ENCODE measurements around the gene GLIS2. TPM values are rescaled to one million over a fixed set of nuclear protein-coding genes. Genes with fewer than 3 reads are reported as not detected.
"Not testable (repeated sequence)": the region's sequence is repeated elsewhere in the genome, so short reads cannot be mapped to it uniquely, and the experiment has no call there.

Gene GLIS2
- total RNA-seq, 1 experiment from 2014 or later = 0.71 TPM

DNA sequence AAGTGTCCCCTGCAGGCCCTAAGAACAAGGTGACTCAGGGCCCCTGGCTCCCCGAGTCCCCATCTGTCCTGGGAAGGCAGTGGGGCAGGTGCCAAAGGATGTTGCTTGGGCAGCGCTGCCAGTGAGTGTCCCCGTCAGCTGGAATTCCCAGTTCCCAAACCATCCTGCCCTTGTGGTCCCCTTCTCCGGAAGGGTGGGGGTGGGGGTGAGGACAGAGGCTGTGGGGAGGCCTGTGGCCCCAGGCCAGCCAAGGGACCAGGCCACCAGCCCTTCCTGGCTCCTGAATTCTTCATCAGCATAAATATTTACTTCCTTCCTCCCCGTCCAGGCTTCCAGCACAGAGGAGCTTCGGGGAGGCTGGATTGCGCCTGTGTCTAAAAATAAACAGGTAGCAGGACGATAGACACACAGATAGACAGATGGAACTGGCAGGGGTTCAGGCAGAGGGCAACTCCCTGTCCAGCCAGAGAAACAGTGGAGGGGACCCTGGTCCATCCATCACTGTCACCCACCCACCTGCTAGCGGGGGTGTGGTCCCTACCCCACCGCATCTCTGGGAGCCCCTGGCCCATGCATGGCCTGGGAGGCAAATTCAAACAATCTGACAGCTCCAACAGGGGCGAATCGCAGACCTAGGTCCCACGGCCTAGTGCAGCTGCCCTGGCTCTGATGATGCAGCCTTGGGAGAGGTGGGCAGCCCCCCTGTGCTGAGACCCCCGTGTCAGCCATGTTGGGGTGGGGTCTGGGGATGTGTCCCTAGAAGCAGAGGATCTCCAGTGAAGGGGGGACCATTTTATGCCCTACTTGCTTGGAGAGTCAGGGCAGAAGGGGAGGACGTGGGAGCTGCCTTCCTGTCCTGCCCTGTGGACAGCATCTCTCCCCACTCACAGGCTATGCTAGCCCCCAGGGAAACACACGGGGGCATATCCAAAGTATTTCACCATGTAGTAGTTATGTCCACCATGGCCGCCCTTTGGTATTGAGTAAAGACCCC lies 13.2 kb downstream of the GLIS2 start:
- H3K4me3 ChIP-seq = no peak overlapping the region
- H3K36me3 ChIP-seq = no peaks in the 10 kb centered on the region
- H3K27me3 ChIP-seq (replicated peaks) = no peaks in the 10 kb centered on the region
- H3K4me1 ChIP-seq (replicated peaks) = peaks cover 26% of the 10 kb centered on the region
- peak in 1 of 2 experiments; percentile 60 for DNase-seq (ENCODE audit: low read depth in 1 of 2, low spot score in 2 of 2)
- H3K9me3 ChIP-seq (replicated peaks) = no peaks in the 10 kb centered on the region
- H3K27ac ChIP-seq = no peak overlapping the region

DNA sequence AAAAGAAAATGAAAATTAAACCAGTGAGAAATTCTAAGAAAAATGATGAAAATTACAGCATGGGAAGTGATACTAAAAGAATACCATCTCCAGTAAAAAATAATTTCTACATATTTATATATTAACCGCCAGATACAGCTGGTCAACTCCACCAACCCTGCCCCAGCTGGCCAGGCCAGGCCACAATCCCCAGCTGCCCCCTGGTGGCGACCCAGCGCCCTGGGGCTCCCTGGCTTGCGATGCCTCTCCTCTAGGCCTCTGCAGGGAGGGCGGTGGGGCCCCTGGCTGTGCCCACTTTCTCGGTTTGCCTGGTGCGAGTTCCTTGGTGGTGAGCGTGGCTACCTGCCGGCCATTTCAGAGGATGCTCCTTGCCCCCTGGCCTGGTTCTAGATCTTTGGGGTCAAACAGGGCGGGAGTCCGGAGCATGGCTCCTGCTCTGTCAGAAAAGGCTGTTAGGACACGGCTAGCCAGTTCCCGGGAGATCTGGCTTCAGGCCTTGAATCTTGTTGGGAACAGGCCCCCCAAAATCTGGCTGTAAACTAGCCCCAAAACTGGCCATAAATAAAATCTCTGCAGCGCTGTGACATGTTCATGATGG lies 14.5 kb downstream of the GLIS2 start:
- Histone ChIP-seq H3K4me3 (no peak overlapping the region), H3K36me3 (peaks cover 6% of the 10 kb centered on the region; the same call in 1 of the 2 replicates), H3K27me3 (replicated peaks) (no peaks in the 10 kb centered on the region), H3K9me3 (replicated peaks) (no peaks in the 10 kb centered on the region), H3K27ac (no peak overlapping the region), H3K4me1 (replicated peaks) (peaks cover 22% of the 10 kb centered on the region)
- DNase-seq (ENCODE audit: low read depth in 1 of 2, low spot score in 2 of 2) = peak; percentile 66 to 81

DNA sequence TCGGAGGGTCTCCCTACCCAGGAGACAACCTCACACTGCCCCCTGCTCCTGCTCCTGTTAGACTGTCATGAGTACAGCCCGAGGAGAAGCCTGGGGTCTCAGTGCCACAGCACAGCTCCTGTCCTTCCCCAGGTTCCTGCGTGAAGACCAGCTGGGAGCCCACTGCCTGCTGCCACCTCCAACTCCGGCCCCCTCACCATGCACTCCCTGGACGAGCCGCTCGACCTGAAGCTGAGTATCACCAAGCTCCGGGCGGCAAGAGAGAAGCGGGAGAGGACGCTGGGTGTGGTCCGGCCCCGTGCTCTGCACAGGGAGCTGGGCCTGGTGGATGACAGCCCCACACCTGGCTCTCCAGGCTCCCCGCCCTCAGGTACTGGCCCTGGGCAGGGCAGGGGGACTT lies 16.2 kb downstream of the GLIS2 start:
- no peak for DNase-seq (ENCODE audit: low read depth in 1 of 2, low spot score in 2 of 2)
- H3K27ac ChIP-seq = no peak overlapping the region
- H3K36me3 ChIP-seq = peaks cover 13% of the 10 kb centered on the region
- H3K9me3 ChIP-seq (replicated peaks) = no peaks in the 10 kb centered on the region
- no peak overlapping the region for H3K4me3 ChIP-seq
- peaks cover 22% of the 10 kb centered on the region for H3K4me1 ChIP-seq (replicated peaks)
- no peaks in the 10 kb centered on the region for H3K27me3 ChIP-seq (replicated peaks)

DNA sequence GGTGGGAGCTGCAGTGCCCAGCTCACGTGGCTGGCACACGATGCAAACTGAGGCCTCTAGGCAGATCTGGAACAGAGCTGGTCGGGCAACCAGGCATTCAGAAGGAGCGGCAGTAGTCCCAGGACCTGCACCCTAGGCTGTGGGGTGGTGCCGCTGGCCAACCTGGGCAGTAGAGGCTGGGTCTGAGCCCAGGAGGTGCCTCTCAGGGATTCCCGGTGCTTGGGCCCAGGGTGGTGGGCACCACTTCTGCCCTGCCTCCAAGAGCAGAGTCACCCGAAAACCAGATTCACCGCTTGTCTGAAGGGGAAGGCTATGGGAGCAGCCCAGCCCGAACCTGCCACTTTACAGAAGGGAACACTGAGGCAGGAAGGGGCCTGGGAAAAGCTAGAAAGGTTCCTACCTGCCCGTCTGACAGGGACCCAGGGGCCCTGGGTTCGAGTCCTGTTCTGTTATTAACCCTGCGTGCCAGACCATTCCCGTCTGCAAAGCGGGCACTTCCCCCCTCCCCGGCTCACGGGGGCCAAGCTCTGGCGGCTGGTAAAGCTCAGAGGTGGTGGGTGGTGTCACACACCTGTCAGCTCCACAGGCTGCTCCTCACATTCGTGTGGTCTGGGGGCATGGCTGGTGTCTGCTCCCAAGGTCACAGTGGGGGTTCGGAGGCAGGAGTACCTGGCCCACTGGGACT lies 16.9 kb downstream of the GLIS2 start:
- Histone ChIP-seq H3K36me3 (peaks cover 20% of the 10 kb centered on the region), H3K4me1 (replicated peaks) (peaks cover 22% of the 10 kb centered on the region), H3K27me3 (replicated peaks) (no peaks in the 10 kb centered on the region), H3K4me3 (no peak overlapping the region), H3K9me3 (replicated peaks) (no peaks in the 10 kb centered on the region), H3K27ac (no peak overlapping the region)
- no peak for DNase-seq (ENCODE audit: low read depth in 1 of 2, low spot score in 2 of 2)

DNA sequence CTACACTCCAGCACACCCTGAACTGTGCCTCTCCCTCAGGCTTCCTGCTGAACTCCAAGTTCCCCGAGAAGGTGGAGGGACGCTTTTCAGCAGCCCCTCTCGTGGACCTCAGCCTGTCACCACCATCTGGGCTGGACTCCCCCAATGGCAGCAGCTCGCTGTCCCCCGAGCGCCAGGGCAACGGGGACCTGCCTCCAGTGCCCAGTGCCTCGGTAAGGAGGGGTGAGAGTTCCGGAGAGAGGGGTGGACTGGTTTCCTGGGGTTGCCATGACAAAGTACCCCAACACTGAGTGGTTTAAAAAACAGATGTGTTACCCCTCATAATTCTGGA lies 17.4 kb downstream of the GLIS2 start:
- Histone ChIP-seq H3K36me3 (peaks cover 25% of the 10 kb centered on the region), H3K4me1 (replicated peaks) (peaks cover 17% of the 10 kb centered on the region), H3K4me3 (no peak overlapping the region), H3K27ac (no peak overlapping the region), H3K9me3 (replicated peaks) (no peaks in the 10 kb centered on the region), H3K27me3 (replicated peaks) (no peaks in the 10 kb centered on the region)
- no peak for DNase-seq (ENCODE audit: low read depth in 1 of 2, low spot score in 2 of 2)

DNA sequence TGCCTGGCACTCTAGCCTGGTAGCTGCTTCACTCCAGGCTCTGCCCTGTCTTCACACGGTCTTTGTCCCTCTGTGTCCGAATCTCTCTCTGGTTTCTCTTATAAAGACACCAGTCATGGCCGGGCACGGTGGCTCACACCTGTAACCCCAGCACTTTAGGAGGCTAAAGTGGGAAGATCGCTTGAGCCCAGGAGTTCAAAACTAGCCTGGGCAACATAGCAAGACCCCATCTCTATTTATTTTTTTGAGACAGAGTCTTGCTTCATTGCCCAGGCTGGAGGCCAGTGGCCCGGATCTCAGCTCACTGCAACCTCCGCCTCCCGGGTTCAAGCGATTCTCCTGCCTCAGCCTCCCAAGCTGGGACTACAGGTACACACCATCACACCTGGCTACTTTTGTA lies 17.8 kb downstream of the GLIS2 start:
- not testable (repeated sequence) for H3K9me3 ChIP-seq (replicated peaks); H3K27me3 ChIP-seq (replicated peaks); H3K27ac ChIP-seq; H3K4me3 ChIP-seq; DNase-seq (ENCODE audit: low read depth in 1 of 2, low spot score in 2 of 2)
- peaks cover 29% of the 10 kb centered on the region for H3K36me3 ChIP-seq
- H3K4me1 ChIP-seq (replicated peaks) = peaks cover 12% of the 10 kb centered on the region

DNA sequence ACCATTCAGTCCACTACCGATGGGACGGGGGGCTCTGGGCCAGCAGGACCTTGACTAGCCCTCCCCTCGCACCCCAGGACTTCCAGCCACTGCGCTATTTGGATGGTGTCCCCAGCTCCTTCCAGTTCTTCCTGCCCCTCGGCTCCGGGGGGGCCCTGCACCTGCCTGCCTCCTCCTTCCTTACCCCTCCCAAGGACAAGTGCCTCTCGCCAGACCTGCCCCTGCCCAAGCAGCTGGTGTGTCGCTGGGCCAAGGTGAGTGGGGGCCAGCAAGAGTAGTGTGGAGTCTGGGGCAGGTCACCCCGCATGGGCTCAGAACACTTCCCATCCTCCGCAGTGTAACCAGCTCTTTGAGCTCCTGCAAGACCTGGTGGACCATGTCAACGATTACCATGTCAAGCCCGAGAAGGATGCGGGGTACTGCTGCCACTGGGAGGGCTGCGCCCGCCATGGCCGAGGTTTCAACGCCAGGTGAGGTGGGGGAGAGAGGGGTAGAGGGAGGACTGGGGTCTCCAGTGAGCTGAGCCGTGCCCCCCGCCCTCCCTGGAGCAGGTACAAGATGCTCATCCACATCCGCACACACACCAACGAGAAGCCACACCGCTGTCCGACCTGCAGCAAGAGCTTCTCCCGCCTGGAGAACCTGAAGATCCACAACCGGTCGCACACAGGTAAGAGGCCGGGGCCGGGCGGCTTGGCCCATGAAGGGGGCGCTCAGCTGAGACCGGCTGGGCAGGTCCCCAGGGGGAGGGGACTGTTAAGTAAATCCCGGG lies 19.0 kb downstream of the GLIS2 start:
- H3K27me3 ChIP-seq (replicated peaks) = no peaks in the 10 kb centered on the region
- H3K36me3 ChIP-seq = peaks cover 41% of the 10 kb centered on the region
- H3K4me1 ChIP-seq (replicated peaks) = peaks cover under 1% of the 10 kb centered on the region
- no peak overlapping the region for H3K4me3 ChIP-seq
- peak in 1 of 2 experiments; percentile 43 for DNase-seq (ENCODE audit: low read depth in 1 of 2, low spot score in 2 of 2)
- H3K27ac ChIP-seq = no peak overlapping the region
- H3K9me3 ChIP-seq (replicated peaks) = no peaks in the 10 kb centered on the region

DNA sequence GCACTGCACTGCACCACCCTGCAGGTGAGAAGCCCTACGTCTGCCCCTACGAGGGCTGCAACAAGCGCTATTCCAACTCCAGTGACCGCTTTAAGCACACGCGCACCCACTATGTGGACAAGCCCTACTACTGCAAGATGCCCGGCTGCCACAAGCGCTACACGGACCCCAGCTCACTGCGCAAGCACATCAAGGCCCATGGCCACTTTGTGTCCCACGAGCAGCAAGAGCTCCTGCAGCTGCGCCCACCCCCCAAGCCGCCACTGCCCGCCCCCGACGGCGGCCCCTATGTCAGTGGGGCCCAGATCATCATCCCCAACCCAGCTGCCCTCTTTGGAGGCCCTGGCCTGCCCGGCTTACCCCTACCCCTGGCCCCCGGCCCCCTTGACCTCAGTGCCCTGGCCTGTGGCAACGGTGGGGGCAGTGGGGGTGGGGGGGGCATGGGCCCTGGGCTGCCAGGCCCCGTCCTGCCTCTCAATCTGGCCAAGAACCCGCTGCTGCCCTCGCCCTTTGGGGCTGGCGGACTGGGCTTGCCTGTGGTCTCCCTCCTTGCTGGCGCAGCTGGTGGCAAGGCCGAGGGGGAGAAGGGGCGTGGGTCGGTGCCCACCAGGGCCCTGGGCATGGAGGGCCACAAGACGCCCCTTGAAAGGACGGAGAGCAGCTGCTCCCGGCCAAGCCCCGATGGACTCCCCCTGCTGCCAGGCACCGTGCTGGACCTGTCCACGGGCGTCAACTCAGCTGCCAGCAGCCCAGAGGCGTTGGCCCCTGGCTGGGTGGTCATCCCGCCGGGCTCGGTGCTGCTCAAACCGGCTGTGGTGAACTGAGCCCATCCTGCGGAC lies 21.1 kb downstream of the GLIS2 start:
- no peaks in the 10 kb centered on the region for H3K4me1 ChIP-seq (replicated peaks)
- no peaks in the 10 kb centered on the region for H3K9me3 ChIP-seq (replicated peaks)
- H3K27me3 ChIP-seq (replicated peaks) = no peaks in the 10 kb centered on the region
- H3K4me3 ChIP-seq = no peak overlapping the region
- DNase-seq (ENCODE audit: low read depth in 1 of 2, low spot score in 2 of 2) = no peak
- peaks cover 55% of the 10 kb centered on the region for H3K36me3 ChIP-seq
- no peak overlapping the region for H3K27ac ChIP-seq

DNA sequence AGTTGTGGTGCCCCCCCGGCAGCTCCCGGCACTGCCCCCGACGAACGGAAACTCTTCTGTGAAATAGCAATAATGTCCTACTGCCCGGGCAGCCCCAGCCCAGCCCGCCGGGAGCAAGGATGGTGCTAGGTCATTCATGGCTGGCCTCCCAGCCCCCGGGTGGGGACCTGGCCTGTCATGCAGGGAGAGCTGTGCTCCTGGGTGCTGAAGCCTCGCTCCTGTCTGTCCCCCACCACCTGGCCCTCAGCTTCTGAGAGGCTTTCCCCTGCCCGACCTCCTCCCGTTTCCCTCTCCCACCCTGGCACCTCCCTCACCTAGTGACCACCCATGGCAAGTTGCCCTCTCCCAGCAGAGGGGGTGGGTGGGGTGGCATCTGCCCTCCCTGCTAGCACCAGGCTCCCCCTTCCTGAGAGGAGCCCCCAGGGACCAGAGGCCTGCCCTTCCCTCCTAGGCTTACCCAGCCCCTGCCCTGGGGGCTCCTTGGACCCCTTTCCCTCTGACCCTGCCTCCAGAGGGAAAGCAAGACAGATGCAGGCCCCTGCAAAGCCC lies 21.7 kb downstream of the GLIS2 start:
- H3K9me3 ChIP-seq (replicated peaks) = no peaks in the 10 kb centered on the region
- H3K27ac ChIP-seq = no peak overlapping the region
- no peak for DNase-seq (ENCODE audit: low read depth in 1 of 2, low spot score in 2 of 2)
- H3K4me1 ChIP-seq (replicated peaks) = no peaks in the 10 kb centered on the region
- peaks cover 55% of the 10 kb centered on the region for H3K36me3 ChIP-seq
- no peak overlapping the region for H3K4me3 ChIP-seq
- H3K27me3 ChIP-seq (replicated peaks) = no peaks in the 10 kb centered on the region

DNA sequence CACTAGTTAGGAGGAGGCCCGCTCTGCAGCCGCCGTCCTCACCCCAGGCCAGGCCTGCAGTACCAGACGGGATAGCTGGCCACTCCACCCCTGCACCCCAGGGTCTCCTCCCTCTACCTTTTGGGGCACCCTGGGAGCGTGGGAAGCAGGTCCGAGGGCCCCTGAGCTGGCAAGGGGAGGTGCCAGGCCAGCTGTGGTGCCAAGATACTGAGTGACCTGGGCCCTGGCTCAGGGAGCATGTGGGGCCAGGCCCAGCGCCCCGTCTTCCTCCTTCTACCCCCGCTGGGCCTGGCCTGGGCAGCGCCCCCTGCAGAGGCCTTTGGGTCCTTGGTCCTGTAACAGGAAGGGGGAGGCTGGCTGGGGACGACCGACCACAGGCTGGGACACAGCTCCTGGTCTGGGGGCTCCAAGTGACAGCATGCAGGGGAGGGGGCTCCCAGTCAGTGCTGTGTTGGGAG lies 22.3 kb downstream of the GLIS2 start:
- H3K27ac ChIP-seq = no peak overlapping the region
- DNase-seq (ENCODE audit: low read depth in 1 of 2, low spot score in 2 of 2) = no peak
- no peaks in the 10 kb centered on the region for H3K9me3 ChIP-seq (replicated peaks)
- no peaks in the 10 kb centered on the region for H3K27me3 ChIP-seq (replicated peaks)
- H3K4me1 ChIP-seq (replicated peaks) = no peaks in the 10 kb centered on the region
- H3K36me3 ChIP-seq = peaks cover 57% of the 10 kb centered on the region
- no peak overlapping the region for H3K4me3 ChIP-seq

DNA sequence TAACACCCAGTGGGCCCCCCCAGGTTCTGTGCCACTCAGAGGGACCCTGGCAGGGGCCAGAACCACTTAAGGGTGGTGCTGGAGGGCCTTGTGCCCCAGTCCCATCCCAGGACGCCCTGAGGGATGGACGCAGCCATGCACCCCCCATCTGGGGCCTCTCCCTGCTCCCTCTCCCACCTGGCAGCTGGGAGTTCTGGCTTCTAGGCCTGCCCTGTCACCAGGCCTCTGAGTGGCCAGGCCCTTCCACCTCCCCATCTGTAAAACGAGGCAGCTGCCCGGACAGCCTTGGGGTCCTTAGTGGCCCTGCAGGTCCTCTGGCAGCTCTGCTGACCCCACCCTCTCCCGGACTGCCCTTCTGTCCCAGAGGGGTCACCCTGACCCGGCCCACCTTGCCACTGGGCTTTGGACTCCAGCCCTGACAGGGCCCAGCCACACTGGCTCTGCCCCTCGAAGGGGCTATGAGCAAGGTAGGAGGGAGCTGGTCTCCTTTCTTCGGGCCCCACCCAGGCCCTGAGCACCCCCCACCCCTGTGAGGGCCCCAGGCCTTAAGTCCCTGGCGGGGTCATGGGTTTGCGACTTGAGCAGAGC lies 22.9 kb downstream of the GLIS2 start:
- no peak overlapping the region for H3K27ac ChIP-seq

DNA sequence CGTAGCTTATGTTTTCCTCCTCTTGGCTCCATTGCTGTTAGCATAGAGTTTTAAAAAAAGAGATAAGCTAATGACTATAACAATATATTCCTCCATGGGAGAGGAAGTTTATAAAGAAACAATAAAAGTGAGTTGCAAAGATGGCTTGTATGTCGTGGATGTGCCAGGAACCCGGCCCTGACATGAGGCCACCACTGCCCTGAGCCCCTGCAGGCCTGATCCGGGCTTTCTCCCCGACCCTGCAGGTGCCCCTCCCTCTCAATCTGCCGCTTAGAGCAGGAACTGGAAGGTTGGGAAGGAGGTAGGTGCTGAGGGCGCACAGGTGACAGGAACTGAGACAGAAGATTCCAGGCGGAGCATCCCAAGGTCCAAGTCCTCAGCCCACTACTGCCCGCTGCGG lies 23.6 kb downstream of the GLIS2 start:
- no peak overlapping the region for H3K27ac ChIP-seq
- H3K4me1 ChIP-seq (replicated peaks) = no peaks in the 10 kb centered on the region
- H3K36me3 ChIP-seq = peaks cover 58% of the 10 kb centered on the region
- H3K4me3 ChIP-seq = no peak overlapping the region
- H3K9me3 ChIP-seq (replicated peaks) = no peaks in the 10 kb centered on the region
- no peak for DNase-seq (ENCODE audit: low read depth in 1 of 2, low spot score in 2 of 2)
- H3K27me3 ChIP-seq (replicated peaks) = no peaks in the 10 kb centered on the region

More for the DNA sequence above, 22.9 kb downstream of the GLIS2 start:
- Histone ChIP-seq H3K9me3 (replicated peaks) (no peaks in the 10 kb centered on the region), H3K36me3 (peaks cover 58% of the 10 kb centered on the region), H3K4me3 (no peak overlapping the region), H3K4me1 (replicated peaks) (no peaks in the 10 kb centered on the region), H3K27me3 (replicated peaks) (no peaks in the 10 kb centered on the region)
- DNase-seq (ENCODE audit: low read depth in 1 of 2, low spot score in 2 of 2) = no peak
